MCF 10A (cell line): ENCODE data around the gene MSI2. TPM values are rescaled to one million over a fixed set of nuclear protein-coding genes. Genes with fewer than 3 reads are reported as not detected.

Source experiments
- BruUV-seq: library from RNA; stranded (reverse); fragments of 400-500 nt; replicated peaks from 2 replicates; lab custom pipeline; 2021; lab: Mats Ljungman, UMichigan
- CTCF ChIA-PET: fragments of 300-600 bp; sonication (Branson Sonifier 250); formaldehyde crosslinking; extraction: SDS; loops from one replicate; lab custom pipeline; 2021; ENCODE audit warnings: antibody characterized with exemption, inconsistent platforms; lab: Yijun Ruan, JAX
- POLR2A ChIA-PET: fragments of 300-600, 350-650 bp; sonication (Branson Sonifier 250); formaldehyde crosslinking; extraction: SDS; loops from one replicate; lab custom pipeline; 2020; ENCODE audit warnings: antibody characterized with exemption, inconsistent platforms; lab: Yijun Ruan, JAX
- DNase-seq: peaks from one replicate; pipeline ENCODE4 v3.0.0-alpha.2; 2018; ENCODE audit not compliant: unreplicated experiment
- H3K27ac Mint-ChIP-seq: one replicate; pipeline ENCODE4 v1.8.0; 2022; ENCODE audit warnings: mild to moderate bottlenecking, low read depth, mixed read lengths; ENCODE audit not compliant: unreplicated experiment
- H3K27me3 Mint-ChIP-seq: one replicate; pipeline ENCODE4 v1.8.0; 2022; ENCODE audit warnings: mixed read lengths; ENCODE audit not compliant: insufficient read depth, unreplicated experiment
- H3K36me3 Mint-ChIP-seq: one replicate; pipeline ENCODE4 v1.8.0; 2022; ENCODE audit warnings: mild to moderate bottlenecking, moderate library complexity, mixed read lengths; ENCODE audit not compliant: insufficient read depth, unreplicated experiment
- H3K4me1 Mint-ChIP-seq: one replicate; pipeline ENCODE4 v1.8.0; 2022; ENCODE audit warnings: mixed read lengths; ENCODE audit not compliant: insufficient read depth, unreplicated experiment
- H3K4me3 Mint-ChIP-seq: one replicate; pipeline ENCODE4 v1.8.0; 2022; ENCODE audit warnings: mild to moderate bottlenecking, moderate library complexity, mixed read lengths; ENCODE audit not compliant: unreplicated experiment
- H3K9me3 Mint-ChIP-seq: one replicate; pipeline ENCODE4 v1.8.0; 2022; ENCODE audit warnings: mixed read lengths; ENCODE audit not compliant: unreplicated experiment
- CTCF ChIP-seq: fragments of 200-600 bp; IDR thresholded peaks from one replicate; pipeline ENCODE4 v1.8.0; 2022; ENCODE audit warnings: antibody characterized with exemption, mild to moderate bottlenecking; ENCODE audit not compliant: unreplicated experiment
- intact Hi-C: fragments of 100-400 bp; cut with micrococcal nuclease; formaldehyde crosslinking; loops from 2 replicates; pipeline ENCODE4 v1.14.1; 2022
- total RNA-seq: library from RNA; stranded (reverse); gene quantifications from 2 replicates; pipeline ENCODE4 v1.2.3, GENCODE V29; 2022

Gene MSI2
- total RNA-seq, 1 experiment from 2014 or later = 60.6 TPM

GRCh38 chr17:57585341-57586195 is 329.2 kb downstream of the MSI2 start:
- no peak for DNase-seq
- ChIA-PET POLR2A (no interaction called here), CTCF (interaction anchor here (0.6 to 1.5 kb wide), 3 partner anchors 8 to 633 kb away, joined by 3 to 8 read pairs (median 4); partner anchors contain the start of gene MKS1)
- Mint-ChIP-seq H3K27ac (no peak overlapping the region), H3K9me3 (no peaks in the 10 kb centered on the region), H3K27me3 (no peaks in the 10 kb centered on the region), H3K4me3 (no peak overlapping the region), H3K36me3 (peaks cover 6% of the 10 kb centered on the region), H3K4me1 (peaks cover 21% of the 10 kb centered on the region)
- TF ChIP-seq CTCF = no peak
- no TSS peak for BruUV-seq
- intact Hi-C loops = no loop called here

- no peak for TF ChIP-seq CTCF
- Mint-ChIP-seq H3K9me3 (no peaks in the 10 kb centered on the region), H3K27ac (peak overlapping the region; percentile 62), H3K36me3 (peaks cover 6% of the 10 kb centered on the region), H3K27me3 (no peaks in the 10 kb centered on the region), H3K4me3 (no peak overlapping the region), H3K4me1 (peaks cover 21% of the 10 kb centered on the region)
- CTCF ChIA-PET = interaction anchor here (1.0 to 1.5 kb wide), 2 partner anchors 8 to 11 kb away, joined by 4 to 8 read pairs; no protein-coding TSS in a partner anchor
- DNase-seq = no peak
- POLR2A ChIA-PET = interaction anchor here (3.5 kb wide), 1 partner anchor 9 kb away, joined by 15 read pairs; no protein-coding TSS in a partner anchor
- intact Hi-C loops = no loop called here
- BruUV-seq = no TSS peak
These were observed 329.9 kb downstream of the MSI2 start for GRCh38 chr17:57586196-57586740.

GRCh38 chr17:57586742-57587141 is 330.4 kb downstream of the MSI2 start:
- Mint-ChIP-seq H3K27me3 (no peaks in the 10 kb centered on the region), H3K27ac (peak overlapping the region; percentile 62), H3K36me3 (peaks cover 6% of the 10 kb centered on the region), H3K4me1 (peaks cover 21% of the 10 kb centered on the region), H3K9me3 (no peaks in the 10 kb centered on the region), H3K4me3 (no peak overlapping the region)
- no peak for TF ChIP-seq CTCF
- no TSS peak for BruUV-seq
- DNase-seq = no peak
- ChIA-PET POLR2A (interaction anchor here (0.6 to 3.5 kb wide), 3 partner anchors 9 to 234 kb away, joined by 3 to 15 read pairs (median 3); no protein-coding TSS in a partner anchor), CTCF (interaction anchor here (1.0 to 1.5 kb wide), 2 partner anchors 9 to 11 kb away, joined by 4 to 8 read pairs; no protein-coding TSS in a partner anchor)
- intact Hi-C loops = no loop called here
